Keratinocyte (primary cell): ENCODE results near the gene DOCK1. TPM values are rescaled to one million over a fixed set of nuclear protein-coding genes. Genes with fewer than 3 reads are reported as not detected.

Source experiments
- DNase-seq: peaks from one replicate; pipeline ENCODE4 v3.0.0-alpha.2; 2011; ENCODE audit warnings: low read depth, missing footprints, low spot score
- FAIRE-seq: peaks from 2 replicates; lab custom pipeline; 2011; peaks lifted over from hg19 to GRCh38; lab: Jason Lieb, UNC
- H2AFZ ChIP-seq: 2 replicates; pipeline ENCODE4 v1.6.0; 2012; ENCODE audit warnings: low read length, control low read depth, inconsistent platforms; ENCODE audit not compliant: control insufficient read depth
- H3K27ac ChIP-seq: 2 replicates; pipeline ENCODE4 v1.5.1; 2011; ENCODE audit warnings: low read length; ENCODE audit not compliant: control insufficient read depth, insufficient read depth
- H3K27me3 ChIP-seq: 3 replicates; pipeline ENCODE4 v1.6.0; 2011; ENCODE audit warnings: low read length; ENCODE audit not compliant: control insufficient read depth, insufficient read depth; ENCODE audit errors: extremely low read depth
- H3K36me3 ChIP-seq, 2 experiments: 2 replicates in 1 of 2; 3 replicates in 1 of 2; pipeline ENCODE4 v1.5.1; 2011; ENCODE audit warnings: low read length in 2 of 2, mild to moderate bottlenecking in 1 of 2; ENCODE audit not compliant: control insufficient read depth in 2 of 2, insufficient read depth in 2 of 2; ENCODE audit errors: extremely low read depth in 1 of 2
- H3K4me1 ChIP-seq: 3 replicates; pipeline ENCODE4 v1.5.1; 2011; ENCODE audit warnings: low read length; ENCODE audit not compliant: control insufficient read depth, insufficient read depth; ENCODE audit errors: extremely low read depth
- H3K4me2 ChIP-seq: 3 replicates; pipeline ENCODE4 v1.6.0; 2011; ENCODE audit warnings: low read depth, low read length; ENCODE audit not compliant: control insufficient read depth, insufficient read depth; ENCODE audit errors: extremely low read depth
- H3K4me3 ChIP-seq, 3 experiments: fragments of 200-600 bp in 1 of 3; sonication (generic) in 1 of 3; 2 replicates in 2 of 3; 3 replicates in 1 of 3; pipeline ENCODE4 v1.5.1; 2011 to 2016; ENCODE audit warnings: low read length in 3 of 3, mild to moderate bottlenecking in 3 of 3, control low read depth in 2 of 3, inconsistent platforms in 1 of 3, low read depth in 1 of 3, mixed read lengths in 1 of 3, mixed run types in 1 of 3, moderate library complexity in 1 of 3; ENCODE audit not compliant: control insufficient read depth in 2 of 3, insufficient read depth in 2 of 3; ENCODE audit errors: extremely low read depth in 1 of 3
- H3K79me2 ChIP-seq: 2 replicates; pipeline ENCODE4 v1.6.0; 2012; ENCODE audit warnings: low read length; ENCODE audit not compliant: control insufficient read depth, insufficient read depth
- H3K9ac ChIP-seq: 3 replicates; pipeline ENCODE4 v1.6.0; 2011; ENCODE audit warnings: low read length; ENCODE audit not compliant: control insufficient read depth, insufficient read depth; ENCODE audit errors: extremely low read depth
- H3K9me1 ChIP-seq: 3 replicates; pipeline ENCODE4 v1.6.0; 2011; ENCODE audit warnings: low read length; ENCODE audit not compliant: control insufficient read depth, insufficient read depth; ENCODE audit errors: extremely low read depth
- H3K9me3 ChIP-seq: 2 replicates; pipeline ENCODE4 v1.5.1; 2012; ENCODE audit warnings: low read depth, low read length; ENCODE audit not compliant: control insufficient read depth
- H4K20me1 ChIP-seq: 3 replicates; pipeline ENCODE4 v1.6.0; 2011; ENCODE audit warnings: low read length; ENCODE audit not compliant: control insufficient read depth, insufficient read depth; ENCODE audit errors: extremely low read depth
- CTCF ChIP-seq, 3 experiments: IDR thresholded peaks in 1 of 3; conservative IDR thresholded peaks in 1 of 3; optimal IDR thresholded peaks in 1 of 3; 2 replicates in 2 of 3; 3 replicates in 1 of 3; pipeline versions ENCODE3 to v1.5.1; 2011; ENCODE audit warnings: low read length in 3 of 3, mild to moderate bottlenecking in 3 of 3, moderate library complexity in 2 of 3, control low read depth in 1 of 3, inconsistent platforms in 1 of 3; ENCODE audit not compliant: insufficient read depth in 2 of 3; ENCODE audit errors: extremely low read depth in 1 of 3
- EZH2 ChIP-seq: IDR thresholded peaks from one replicate; pipeline ENCODE4 v1.6.1; 2012; ENCODE audit warnings: inconsistent platforms, mild to moderate bottlenecking, low read length, moderate library complexity
- dilution Hi-C: fragments of 300-500 bp; cut with MboI; formaldehyde crosslinking; loops from one replicate; pipeline ENCODE4 v1.7.0; 2020; ENCODE audit warnings: low sequenced_read_pairs; ENCODE audit not compliant: extremely low pct_ligation_motif_present
- polyA plus RNA-seq, 5 experiments: library from polyadenylated mRNA; depleted of rRNA in 3 of 5; stranded (reverse) in 3 of 5; stranded (forward) in 1 of 5; unstranded in 1 of 5; fragments of >200 nt; gene quantifications; 1 replicate in 1 of 5; 2 replicates in 3 of 5; 3 replicates in 1 of 5; pipeline versions ENCODE4 v1.2.1 to v1.2.3, GENCODE V29; 2011 to 2012; ENCODE audit warnings: missing spikeins in 2 of 5, low read depth in 1 of 5, low replicate concordance in 1 of 5

The DOCK1 gene
- polyA plus RNA-seq, 1 donor (not counting 4 experiments of a cell fraction or from before 2014, with no cell fraction given), result 15.7 TPM

GRCh38 chr10:127313996-127314700 is 408.9 kb downstream of the DOCK1 start:
- no peaks in the 10 kb centered on the region for H3K27me3 ChIP-seq
- H3K27ac ChIP-seq, result no peak overlapping the region
- H2AFZ ChIP-seq, result no peak overlapping the region
- TF ChIP-seq EZH2, result no peak
- no peak for TF ChIP-seq CTCF (optimal IDR thresholded peaks at IDR 0.05 in 1 of 3, IDR thresholded peaks at IDR 0.05 in 1 of 3, conservative IDR thresholded peaks at IDR 0.05 in 1 of 3; ENCODE audit: extremely low read depth in 1 of 3, insufficient read depth in 2 of 3, low read length in 3 of 3)
- H3K36me3 ChIP-seq, result peaks cover 0 to 3% of the 10 kb centered on the region in 2 experiments
- no peaks in the 10 kb centered on the region for H3K4me1 ChIP-seq
- dilution Hi-C loops, result no loop called here
- no peaks in the 10 kb centered on the region for H3K9me1 ChIP-seq
- no peak overlapping the region for H3K4me2 ChIP-seq
- DNase-seq (no peak), FAIRE-seq (no peak)
- H3K79me2 ChIP-seq, result no peaks in the 10 kb centered on the region
- H3K9ac ChIP-seq, result no peak overlapping the region
- H3K9me3 ChIP-seq, result no peaks in the 10 kb centered on the region
- no peak overlapping the region for H3K4me3 ChIP-seq
- no peaks in the 10 kb centered on the region for H4K20me1 ChIP-seq

- Histone ChIP-seq H3K36me3 (peaks cover 0 to 3% of the 10 kb centered on the region in 2 experiments), H3K4me1 (no peaks in the 10 kb centered on the region), H4K20me1 (no peaks in the 10 kb centered on the region), H3K27ac (no peak overlapping the region), H2AFZ (no peak overlapping the region), H3K79me2 (no peaks in the 10 kb centered on the region), H3K9me3 (no peaks in the 10 kb centered on the region), H3K4me3 (no peak overlapping the region), H3K9ac (no peak overlapping the region), H3K9me1 (no peaks in the 10 kb centered on the region), H3K4me2 (no peak overlapping the region), H3K27me3 (no peaks in the 10 kb centered on the region)
- no peak for TF ChIP-seq EZH2
- no peak for TF ChIP-seq CTCF (optimal IDR thresholded peaks at IDR 0.05 in 1 of 3, IDR thresholded peaks at IDR 0.05 in 1 of 3, conservative IDR thresholded peaks at IDR 0.05 in 1 of 3; ENCODE audit: extremely low read depth in 1 of 3, insufficient read depth in 2 of 3, low read length in 3 of 3)
- FAIRE-seq (no peak), DNase-seq (no peak)
- dilution Hi-C loops, result no loop called here
Measured at GRCh38 chr10:127314797-127315196, 409.6 kb downstream of the DOCK1 start.
